ENCODE results near the gene MYL3.

The MYL3 gene

GRCh38 chr3:46899151-46900006 lies 36.1 kb upstream of the MYL3 start:
- DNase-seq = no peak

GRCh38 chr3:46898321-46899150 lies 35.3 kb upstream of the MYL3 start:
- DNase-seq = no peak

GRCh38 chr3:46897829-46898320 lies 34.6 kb upstream of the MYL3 start:
- DNase-seq = no peak

GRCh38 chr3:46897031-46897430 lies 33.8 kb upstream of the MYL3 start:
- DNase-seq = no peak

- DNase-seq = no peak
These were observed 33.1 kb upstream of the MYL3 start for GRCh38 chr3:46896386-46896785.

GRCh38 chr3:46895761-46896160 lies 32.5 kb upstream of the MYL3 start:
- DNase-seq = no peak

GRCh38 chr3:46895204-46895660 lies 32.0 kb upstream of the MYL3 start:
- peak in 1 of 2 experiments; percentile 45 for DNase-seq

DNA sequence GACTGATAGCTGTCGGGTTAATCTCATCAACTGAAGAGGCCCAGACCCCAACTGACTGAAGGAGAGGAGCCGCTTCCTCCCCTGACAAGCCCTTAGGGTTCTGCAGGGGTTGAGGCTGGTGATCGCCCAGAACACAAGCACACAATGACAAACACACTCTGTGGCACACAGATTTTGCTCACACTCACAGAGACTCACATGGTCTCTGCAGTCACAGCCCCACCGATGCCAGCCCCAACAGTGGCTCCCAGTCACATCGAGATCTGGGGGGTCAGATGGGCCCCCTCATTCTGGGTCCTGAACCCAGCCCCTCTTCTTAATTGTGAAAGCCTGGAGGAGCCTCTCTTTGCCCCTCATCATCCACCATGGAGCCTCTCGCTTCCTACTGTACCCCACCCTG lies 31.0 kb upstream of the MYL3 start:
- no peak for DNase-seq

DNA sequence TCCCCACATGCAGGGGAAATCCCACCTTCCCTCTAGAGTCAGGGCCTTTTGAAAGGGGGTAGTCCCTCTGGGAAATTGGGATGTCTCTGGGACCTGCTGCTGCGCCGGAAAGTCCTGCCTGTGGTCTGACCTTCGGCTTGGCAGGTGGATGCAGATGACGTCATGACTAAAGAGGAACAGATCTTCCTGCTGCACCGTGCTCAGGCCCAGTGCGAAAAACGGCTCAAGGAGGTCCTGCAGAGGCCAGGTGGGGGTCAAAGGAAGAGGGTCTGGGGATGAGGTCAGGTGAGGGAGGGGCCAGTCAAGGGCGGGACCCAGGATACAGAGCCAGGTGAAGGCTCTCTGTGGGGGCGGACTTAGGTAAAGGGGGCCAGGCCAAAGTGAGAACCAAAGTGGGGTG lies 30.5 kb upstream of the MYL3 start:
- no peak for DNase-seq

DNA sequence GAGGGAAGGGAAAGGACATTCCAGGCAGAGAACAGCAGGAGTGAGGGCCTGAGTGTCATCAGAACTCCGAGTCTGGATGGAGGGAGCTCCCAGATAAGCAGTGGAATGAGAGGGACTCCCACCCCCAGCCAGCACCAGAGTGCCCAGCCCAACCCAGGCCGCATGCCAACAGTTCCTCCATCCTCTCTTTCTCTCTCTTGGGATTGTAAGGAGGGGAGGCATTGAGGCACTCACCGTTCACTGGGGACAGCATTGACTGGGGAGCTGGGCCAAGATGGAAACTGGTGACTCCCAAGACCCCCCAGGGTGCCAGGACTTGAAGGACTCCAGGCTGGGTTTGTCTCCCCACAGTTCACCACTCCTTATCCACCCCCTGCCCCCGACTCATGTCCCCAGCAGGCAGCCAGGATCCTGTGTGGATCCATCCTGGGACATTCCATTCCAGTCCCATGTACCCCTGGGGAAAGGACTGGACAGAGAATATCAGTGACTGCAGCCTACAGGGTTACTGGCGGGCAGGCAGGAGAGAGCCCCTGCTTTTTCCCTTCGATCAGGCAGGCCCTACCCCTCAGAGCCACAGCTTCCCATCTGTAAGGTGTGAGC lies 30.0 kb upstream of the MYL3 start:
- DNase-seq = no peak

- DNase-seq = peak; percentile 16 to 52
These were observed 29.3 kb upstream of the MYL3 start for GRCh38 chr3:46892285-46893145.

GRCh38 chr3:46891132-46891531 lies 27.9 kb upstream of the MYL3 start:
- DNase-seq = no peak

- DNase-seq = no peak
These were observed 26.9 kb upstream of the MYL3 start for GRCh38 chr3:46890132-46890531.

DNA sequence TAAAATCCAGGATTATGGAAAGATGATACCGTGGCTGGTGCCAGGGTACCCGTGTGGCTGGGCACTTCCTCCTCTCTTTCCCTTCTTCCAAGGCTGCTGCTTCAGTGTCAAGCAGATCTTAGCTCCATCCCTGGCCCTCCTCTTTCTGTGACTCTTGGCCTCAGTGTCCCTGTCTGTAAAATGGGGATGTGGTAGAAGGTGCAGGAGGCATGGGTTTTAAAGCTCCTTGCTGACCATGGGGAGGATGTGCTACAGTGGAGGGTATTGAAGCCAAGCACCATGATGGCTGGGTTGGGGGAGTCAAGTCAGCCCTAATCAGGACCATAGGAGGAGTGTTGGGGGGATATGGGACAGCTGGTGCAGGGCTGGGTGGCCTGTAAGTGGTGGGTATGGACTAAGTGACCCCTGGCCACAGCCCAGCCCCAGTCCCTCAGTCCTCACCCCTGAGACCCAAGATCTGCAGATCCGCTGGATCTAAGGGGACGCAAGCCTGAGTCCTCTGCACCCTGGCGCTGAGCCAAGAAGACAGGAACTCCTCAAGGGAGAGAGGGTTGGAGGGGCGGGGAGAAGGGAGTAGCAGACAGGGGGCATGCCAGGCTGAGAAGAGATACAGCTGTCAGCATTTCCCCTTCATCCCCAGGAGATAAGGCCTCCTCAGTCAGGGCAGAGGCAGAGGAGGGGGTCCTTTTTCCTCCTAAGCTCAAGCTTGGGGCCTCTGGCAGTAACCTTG lies 26.3 kb upstream of the MYL3 start:
- DNase-seq = no peak

GRCh38 chr3:46888705-46889104 lies 25.5 kb upstream of the MYL3 start:
- DNase-seq = no peak

DNA sequence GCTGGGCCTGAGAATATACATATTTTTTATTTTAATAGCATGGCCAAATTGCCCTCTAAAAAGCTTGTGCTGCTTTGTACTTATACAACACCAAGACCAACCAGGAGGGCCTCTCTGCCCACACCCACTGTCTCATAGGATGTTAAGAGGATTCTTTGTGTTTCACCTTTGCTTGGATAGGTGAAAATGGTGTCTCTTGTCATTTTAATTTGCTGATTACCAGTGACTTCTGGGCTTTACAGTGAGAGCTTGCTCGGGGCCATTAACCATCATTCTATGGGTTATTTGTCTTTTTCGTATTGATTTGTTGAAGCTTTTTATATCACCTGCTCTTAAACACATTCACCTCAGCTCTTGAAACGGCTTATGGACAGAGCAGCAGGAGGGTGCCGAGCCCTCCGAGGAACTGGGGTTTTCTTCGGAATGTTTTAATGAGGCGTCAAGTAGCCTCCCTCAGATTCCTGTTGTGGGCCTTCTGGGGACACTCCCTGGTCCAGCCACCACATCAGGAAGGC lies 24.8 kb upstream of the MYL3 start:
- no peak for DNase-seq

GRCh38 chr3:46885612-46886011 lies 22.4 kb upstream of the MYL3 start:
- no peak for DNase-seq

- no peak for DNase-seq
These were observed 21.7 kb upstream of the MYL3 start for GRCh38 chr3:46884929-46885328.

DNA sequence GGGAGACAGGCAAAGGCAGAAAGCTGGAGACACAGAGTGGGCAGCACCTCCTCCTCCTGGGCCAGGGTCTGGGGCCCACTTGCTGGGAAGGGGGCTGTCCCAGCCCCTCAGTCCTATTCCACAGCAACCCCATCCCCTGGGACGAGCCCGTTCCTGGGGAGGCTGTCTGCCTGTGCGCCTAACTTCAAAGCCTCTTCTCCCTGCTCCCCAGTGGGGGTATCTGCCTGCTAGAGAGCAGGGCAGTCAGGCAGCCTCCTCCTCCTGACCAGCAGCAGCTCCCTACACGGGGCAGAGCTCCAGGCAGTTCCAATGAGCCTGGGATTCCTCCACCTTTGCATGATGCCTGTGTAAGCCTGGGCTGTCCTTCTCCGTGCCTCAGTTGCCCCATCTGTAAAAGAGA lies 21.2 kb upstream of the MYL3 start:
- DNase-seq = no peak

DNA sequence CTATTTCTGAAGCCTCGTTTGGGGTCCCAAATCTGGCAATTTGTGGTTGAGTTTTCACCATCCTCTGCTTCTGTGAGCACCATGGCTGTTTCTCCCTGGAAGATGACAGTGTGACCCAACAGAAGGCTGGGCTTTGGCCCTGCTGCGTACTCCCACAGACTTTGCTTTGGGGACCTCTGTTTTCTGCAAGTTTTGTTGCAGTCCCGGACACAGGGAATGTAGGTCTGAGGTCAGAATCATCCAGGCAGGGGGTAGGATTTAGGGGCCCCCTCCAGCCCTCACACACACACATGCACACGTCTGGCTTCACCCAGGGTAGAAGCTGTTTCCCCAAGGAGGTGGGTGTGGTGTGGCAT lies 20.6 kb upstream of the MYL3 start:
- no peak for DNase-seq

- no peak for DNase-seq
These were observed 20.0 kb upstream of the MYL3 start for GRCh38 chr3:46883054-46883829.

Measured in SHP77 (cell line).